Activated CD4-positive, alpha-beta T cell treated with anti-CD3 and anti-CD28 coated beads for 36 hours (primary cell): ENCODE data around the gene OR5C1. TPM values are rescaled to one million over a fixed set of nuclear protein-coding genes. Genes with fewer than 3 reads are reported as not detected.
"Not testable (repeated sequence)": the region's sequence is repeated elsewhere in the genome, so short reads cannot be mapped to it uniquely, and the experiment has no call there.

ENCODE experiments used
- ATAC-seq: fragments of 200-7000 bp; cut with Tn5 transposase; one replicate; pipeline ENCODE4 v1.10.0; 2021; ENCODE audit warnings: mild to moderate bottlenecking, moderate library complexity
- CTCF ChIA-PET: fragments of 350-600 bp; sonication (Branson Sonifier 250); formaldehyde crosslinking; loops from one replicate; lab custom pipeline; 2021; ENCODE audit warnings: antibody characterized with exemption; lab: Charles Lee
- POLR2A ChIA-PET: fragments of 350-600 bp; sonication (Branson Sonifier 250); formaldehyde crosslinking; loops from one replicate; lab custom pipeline; 2021; ENCODE audit warnings: antibody characterized with exemption, inconsistent platforms; lab: Charles Lee
- DNase-seq: peaks from one replicate; pipeline ENCODE4 v3.0.0-alpha.2; 2020
- H3K27ac Mint-ChIP-seq: one replicate; pipeline ENCODE4 v1.8.0; 2021; ENCODE audit warnings: mixed read lengths
- H3K27me3 Mint-ChIP-seq: one replicate; pipeline ENCODE4 v1.8.0; 2021; ENCODE audit warnings: mixed read lengths
- H3K36me3 Mint-ChIP-seq: one replicate; pipeline ENCODE4 v1.8.0; 2021; ENCODE audit warnings: low read depth, mixed read lengths
- H3K4me1 Mint-ChIP-seq: one replicate; pipeline ENCODE4 v1.8.0; 2021; ENCODE audit warnings: mixed read lengths
- H3K4me3 Mint-ChIP-seq: one replicate; pipeline ENCODE4 v1.8.0; 2021; ENCODE audit warnings: mild to moderate bottlenecking, moderate library complexity, mixed read lengths
- H3K9me3 Mint-ChIP-seq: one replicate; pipeline ENCODE4 v1.8.0; 2021; ENCODE audit warnings: low read depth, mixed read lengths
- intact Hi-C, 2 experiments: fragments of 100-400 bp; cut with DNase I in 1 of 2; cut with micrococcal nuclease in 1 of 2; formaldehyde crosslinking; loops; one replicate each; pipeline versions ENCODE4 v1.14.2 to v1.15.1; 2022 to 2024; cut with DNase I, micrococcal nuclease
- total RNA-seq, 2 experiments: library from RNA; stranded (reverse); gene quantifications; one replicate each; pipeline ENCODE4 v1.2.3, GENCODE V29; 2021

The OR5C1 gene
- total RNA-seq, 2 experiments from 2014 or later = not detected

- POLR2A ChIA-PET = interaction anchor here (0.6 kb wide), 1 partner anchor 751 kb away, joined by 12 read pairs; no protein-coding TSS in a partner anchor
- ATAC-seq (no peak), DNase-seq (no peak)
- no peaks in the 10 kb centered on the region for H3K27me3 Mint-ChIP-seq
- H3K4me3 Mint-ChIP-seq = no peak overlapping the region
- CTCF ChIA-PET = interaction anchor here (0.5 to 1.2 kb wide), 4 partner anchors 14 to 1694 kb away, joined by 3 to 4 read pairs (median 4); no protein-coding TSS in a partner anchor
- H3K36me3 Mint-ChIP-seq = peaks cover 33% of the 10 kb centered on the region
- H3K9me3 Mint-ChIP-seq = no peaks in the 10 kb centered on the region
- peaks cover 50% of the 10 kb centered on the region for H3K4me1 Mint-ChIP-seq
- H3K27ac Mint-ChIP-seq = peak overlapping the region; percentile 2
- intact Hi-C loops = no loop called here
Measured at GRCh38 chr9:122822938-122823337, 34.2 kb downstream of the OR5C1 start.

- Mint-ChIP-seq H3K27me3 (no peaks in the 10 kb centered on the region), H3K27ac (peak overlapping the region; percentile 90), H3K4me3 (peak overlapping the region; percentile 92), H3K4me1 (peaks cover 31% of the 10 kb centered on the region), H3K9me3 (no peaks in the 10 kb centered on the region), H3K36me3 (peaks cover 15% of the 10 kb centered on the region)
- ATAC-seq = peak; percentile 1
- intact Hi-C loops = loop anchor here (1.0 to 5.0 kb wide), 10 partner anchors 78 to 734 kb away; partner anchors contain the start of genes RC3H2 (in 2 of the 2), MORN5 (in 1 of the 2), MRRF (in 1 of the 2) and NDUFA8 (in 1 of the 2)
- DNase-seq = peak; percentile 22
- ChIA-PET CTCF (interaction anchor here (0.6 to 1.4 kb wide), 6 partner anchors 11 to 362 kb away, joined by 3 to 7 read pairs (median 4); partner anchors contain the start of genes RABGAP1 and ZBTB26), POLR2A (interaction anchor here (0.5 to 0.9 kb wide), 4 partner anchors 11 to 250 kb away, joined by 3 to 5 read pairs (median 4); partner anchors contain the start of gene RABGAP1)
Measured at GRCh38 chr9:122827761-122828093, 39.0 kb downstream of the OR5C1 start.

- H3K4me3 Mint-ChIP-seq = peak overlapping the region; percentile 92
- intact Hi-C loops = loop anchor here (1.0 to 5.0 kb wide), 10 partner anchors 76 to 736 kb away; partner anchors contain the start of genes RC3H2 (in 2 of the 2), MORN5 (in 1 of the 2), MRRF (in 1 of the 2) and NDUFA8 (in 1 of the 2)
- POLR2A ChIA-PET, ATAC-seq, H3K9me3 Mint-ChIP-seq, H3K27me3 Mint-ChIP-seq, DNase-seq: not testable (repeated sequence)
- H3K36me3 Mint-ChIP-seq = peaks cover 11% of the 10 kb centered on the region
- CTCF ChIA-PET = interaction anchor here (1.0 to 1.4 kb wide), 4 partner anchors 14 to 112 kb away, joined by 3 to 7 read pairs (median 4); partner anchors contain the start of gene RABGAP1
- H3K27ac Mint-ChIP-seq = peak overlapping the region; percentile 90
- peaks cover 27% of the 10 kb centered on the region for H3K4me1 Mint-ChIP-seq
Measured at GRCh38 chr9:122828965-122829284, 40.2 kb downstream of the OR5C1 start.

GRCh38 chr9:122832194-122832593 is 43.5 kb downstream of the OR5C1 start:
- Mint-ChIP-seq H3K27ac (peak overlapping the region; percentile 23), H3K4me1 (peaks cover 14% of the 10 kb centered on the region), H3K9me3 (no peaks in the 10 kb centered on the region), H3K4me3 (no peak overlapping the region), H3K36me3 (no peaks in the 10 kb centered on the region), H3K27me3 (no peaks in the 10 kb centered on the region)
- ChIA-PET POLR2A (no interaction called here), CTCF (interaction anchor here (0.6 to 1.5 kb wide), 2 partner anchors 16 to 104 kb away, joined by 3 to 6 read pairs; no protein-coding TSS in a partner anchor)
- intact Hi-C loops = loop anchor here in 1 of 2 experiments (10.0 kb wide), 1 partner anchor 57 kb away; no protein-coding TSS in a partner anchor
- ATAC-seq (no peak), DNase-seq (no peak)

- ChIA-PET POLR2A (no interaction called here), CTCF (interaction anchor here (0.6 to 1.5 kb wide), 7 partner anchors 12 to 737 kb away, joined by 3 to 5 read pairs (median 4); no protein-coding TSS in a partner anchor)
- H3K27ac Mint-ChIP-seq = peak overlapping the region; percentile 79
- H3K27me3 Mint-ChIP-seq = no peaks in the 10 kb centered on the region
- DNase-seq = peak; percentile 37
- peak overlapping the region; percentile 43 for H3K4me3 Mint-ChIP-seq
- H3K4me1 Mint-ChIP-seq = peaks cover 11% of the 10 kb centered on the region
- intact Hi-C loops = loop anchor here in 1 of 2 experiments (10.0 kb wide), 1 partner anchor 61 kb away; no protein-coding TSS in a partner anchor
- ATAC-seq = peak; percentile 79
- H3K36me3 Mint-ChIP-seq = no peaks in the 10 kb centered on the region
- H3K9me3 Mint-ChIP-seq = peaks cover 4% of the 10 kb centered on the region
Measured at GRCh38 chr9:122835313-122835731, 46.6 kb downstream of the OR5C1 start.

- H3K27me3 Mint-ChIP-seq = no peaks in the 10 kb centered on the region
- H3K9me3 Mint-ChIP-seq = peaks cover 4% of the 10 kb centered on the region
- no peak overlapping the region for H3K4me3 Mint-ChIP-seq
- no peak for DNase-seq
- POLR2A ChIA-PET = no interaction called here
- ATAC-seq = no peak
- intact Hi-C loops = loop anchor here in 1 of 2 experiments (10.0 kb wide), 1 partner anchor 63 kb away; no protein-coding TSS in a partner anchor
- H3K36me3 Mint-ChIP-seq = no peaks in the 10 kb centered on the region
- CTCF ChIA-PET = interaction anchor here (0.7 to 1.3 kb wide), 3 partner anchors 120 to 154 kb away, joined by 3 to 4 read pairs (median 4); no protein-coding TSS in a partner anchor
- H3K27ac Mint-ChIP-seq = no peak overlapping the region
- peaks cover 11% of the 10 kb centered on the region for H3K4me1 Mint-ChIP-seq
Measured at GRCh38 chr9:122837266-122837850, 48.6 kb downstream of the OR5C1 start.

GRCh38 chr9:122838441-122838840 is 49.7 kb downstream of the OR5C1 start:
- intact Hi-C loops = loop anchor here in 1 of 2 experiments (10.0 kb wide), 1 partner anchor 64 kb away; no protein-coding TSS in a partner anchor
- H3K4me3 Mint-ChIP-seq, ATAC-seq, POLR2A ChIA-PET, H3K9me3 Mint-ChIP-seq, H3K27ac Mint-ChIP-seq, DNase-seq, H3K36me3 Mint-ChIP-seq, H3K27me3 Mint-ChIP-seq: not testable (repeated sequence)
- H3K4me1 Mint-ChIP-seq = peaks cover 11% of the 10 kb centered on the region
- CTCF ChIA-PET = interaction anchor here (0.6 to 1.3 kb wide), 5 partner anchors 11 to 152 kb away, joined by 3 to 4 read pairs (median 3); no protein-coding TSS in a partner anchor

Other genes with a start within 250 kb of the OR5C1 start
- gene OR1N2, start 235.8 kb upstream of the OR5C1 start, total RNA-seq = not detected
- not detected for gene OR1L8, start 205.5 kb upstream of the OR5C1 start, total RNA-seq
- not detected for gene OR1Q1, start 174.2 kb upstream of the OR5C1 start, total RNA-seq
- gene OR1B1, start 131.3 kb upstream of the OR5C1 start, total RNA-seq = not detected
- gene OR1L1, start 127.2 kb upstream of the OR5C1 start, total RNA-seq = not detected
- not detected for gene OR1L3, start 113.8 kb upstream of the OR5C1 start, total RNA-seq
- not detected for gene OR1L4, start 64.9 kb upstream of the OR5C1 start, total RNA-seq
- gene OR1L6, start 46.6 kb upstream of the OR5C1 start, total RNA-seq = not detected
- not detected for gene OR1K1, start 11.2 kb downstream of the OR5C1 start, total RNA-seq
- 10 to 100 TPM; 18.4 to 18.8 TPM for gene PDCL, start 39.7 kb downstream of the OR5C1 start, total RNA-seq
- 10 to 100 TPM; 21.5 to 24.4 TPM for gene RC3H2, start 116.4 kb downstream of the OR5C1 start, total RNA-seq
- 1 to 10 TPM; 8.8 to 9.3 TPM for gene ZBTB6, start 124.4 kb downstream of the OR5C1 start, total RNA-seq
- gene ZBTB26, start 142.6 kb downstream of the OR5C1 start, total RNA-seq = 1 to 10 TPM; 6.0 TPM
- gene RABGAP1, start 152.1 kb downstream of the OR5C1 start, total RNA-seq = 10 to 100 TPM; 24.3 to 27.2 TPM
- gene GPR21, start 244.7 kb downstream of the OR5C1 start, total RNA-seq = 1 to 10 TPM in 1 of 2 experiments, under 1 TPM in 1; 0.78 to 1.0 TPM